Mucosa of rectum (tissue), 2 donors: Measurements from ENCODE around the gene KRT86.

Source experiments
- H3K27ac ChIP-seq, 2 donors: one replicate each; pipeline ENCODE4 v1.7.0; 2013; ENCODE audit warnings: inconsistent platforms in 2 of 2, low read depth in 2 of 2, low read length in 2 of 2
- H3K27me3 ChIP-seq, 2 donors: one replicate each; pipeline ENCODE4 v1.7.0; 2013; ENCODE audit warnings: low read length in 2 of 2; ENCODE audit not compliant: control insufficient read depth in 2 of 2, insufficient read depth in 2 of 2
- H3K36me3 ChIP-seq, 2 donors: one replicate each; pipeline ENCODE4 v1.7.0; 2013; ENCODE audit warnings: low read length in 2 of 2; ENCODE audit not compliant: control insufficient read depth in 2 of 2, insufficient read depth in 2 of 2
- H3K4me1 ChIP-seq, 2 donors: one replicate each; pipeline ENCODE4 v1.7.0; 2013; ENCODE audit warnings: low read length in 2 of 2, mild to moderate bottlenecking in 1 of 2; ENCODE audit not compliant: control insufficient read depth in 2 of 2, insufficient read depth in 2 of 2
- H3K4me3 ChIP-seq, 2 donors: one replicate each; pipeline ENCODE4 v1.7.0; 2013; ENCODE audit warnings: low read length in 2 of 2
- H3K9ac ChIP-seq, 2 donors: one replicate each; pipeline ENCODE4 v1.7.0; 2013; ENCODE audit warnings: low read length in 2 of 2, low read depth in 1 of 2, mild to moderate bottlenecking in 1 of 2
- H3K9me3 ChIP-seq, 2 donors: one replicate each; pipeline ENCODE4 v1.7.0; 2013; ENCODE audit warnings: low read length in 2 of 2; ENCODE audit not compliant: control insufficient read depth in 2 of 2
- donor health status: healthy.
- donor health status: Normal muscosa, but diverticular disease.

KRT86 gene

GRCh38 chr12:52347551-52348510, 73.4 kb downstream of the KRT86 start:
- H3K4me1 ChIP-seq, result no peaks in the 10 kb centered on the region

GRCh38 chr12:52349196-52349595, 74.8 kb downstream of the KRT86 start:
- H3K27ac ChIP-seq, result no peak overlapping the region
- H3K4me1 ChIP-seq, result no peaks in the 10 kb centered on the region
- H3K27me3 ChIP-seq, result peaks cover 0 to 7% of the 10 kb centered on the region in 2 donors
- no peaks in the 10 kb centered on the region for H3K9me3 ChIP-seq
- no peak overlapping the region for H3K9ac ChIP-seq
- no peak overlapping the region for H3K4me3 ChIP-seq
- H3K36me3 ChIP-seq, result no peaks in the 10 kb centered on the region

More at GRCh38 chr12:52347551-52348510, 73.4 kb downstream of the KRT86 start:
- no peak overlapping the region for H3K9ac ChIP-seq
- peaks cover 0 to 2% of the 10 kb centered on the region in 2 donors for H3K27me3 ChIP-seq
- no peak overlapping the region for H3K4me3 ChIP-seq
- H3K9me3 ChIP-seq, result no peaks in the 10 kb centered on the region
- H3K36me3 ChIP-seq, result no peaks in the 10 kb centered on the region
- H3K27ac ChIP-seq, result no peak overlapping the region

- H3K4me1 ChIP-seq, result no peaks in the 10 kb centered on the region
- no peaks in the 10 kb centered on the region for H3K36me3 ChIP-seq
- no peak overlapping the region for H3K9ac ChIP-seq
- H3K27ac ChIP-seq, result no peak overlapping the region
- peaks cover 0 to 9% of the 10 kb centered on the region in 2 donors for H3K27me3 ChIP-seq
- H3K9me3 ChIP-seq, result no peaks in the 10 kb centered on the region
- H3K4me3 ChIP-seq, result no peak overlapping the region
These were observed 75.7 kb downstream of the KRT86 start for GRCh38 chr12:52350021-52350620.

GRCh38 chr12:52350786-52351185, 76.3 kb downstream of the KRT86 start:
- Histone ChIP-seq H3K27me3 (peaks cover 0 to 9% of the 10 kb centered on the region in 2 donors), H3K9me3 (no peaks in the 10 kb centered on the region), H3K4me1 (no peaks in the 10 kb centered on the region), H3K27ac (no peak overlapping the region), H3K4me3 (no peak overlapping the region), H3K36me3 (no peaks in the 10 kb centered on the region), H3K9ac (no peak overlapping the region)

DNA sequence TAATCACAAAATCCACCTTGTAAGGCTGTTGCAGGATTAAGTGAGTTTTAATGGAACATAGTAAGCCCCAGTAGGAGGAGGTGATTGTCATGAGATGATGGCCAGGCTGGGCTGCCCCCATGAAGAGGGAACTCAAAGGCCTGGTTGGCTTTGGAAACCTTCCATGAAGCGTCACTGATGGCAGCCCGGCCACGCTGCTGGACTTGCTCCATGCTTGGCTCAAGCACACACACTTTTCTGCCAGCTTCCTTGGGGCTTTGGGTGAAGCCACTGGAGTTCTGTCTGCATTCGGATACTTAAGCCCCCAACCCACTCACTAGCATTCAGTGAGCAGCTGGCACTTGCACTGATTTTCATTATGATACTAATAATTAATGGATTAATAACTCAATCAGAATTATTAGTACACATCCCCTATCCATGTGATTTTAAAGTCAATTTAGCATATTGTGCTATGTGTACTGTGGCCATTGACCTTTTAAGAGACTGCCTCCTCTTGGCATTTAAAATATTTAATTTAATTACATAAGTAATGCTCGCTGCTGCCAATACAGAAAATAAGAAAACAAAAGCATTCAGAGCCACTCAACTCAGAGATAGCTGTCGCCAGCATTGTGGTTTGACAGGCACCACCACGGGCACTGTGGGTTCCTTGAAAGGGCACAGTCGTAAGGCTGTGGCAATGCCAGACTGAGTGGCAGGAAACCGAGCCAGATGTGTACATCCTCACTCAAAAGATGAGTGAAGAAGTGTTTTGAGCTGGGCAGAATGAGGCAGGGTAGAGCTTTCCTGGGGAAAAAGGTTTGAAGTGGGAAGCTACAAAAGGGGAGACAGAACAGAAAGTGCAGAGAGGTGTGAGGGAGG, 77.0 kb downstream of the KRT86 start:
- Histone ChIP-seq H3K9me3 (no peaks in the 10 kb centered on the region), H3K36me3 (no peaks in the 10 kb centered on the region), H3K9ac (no peak overlapping the region), H3K27me3 (peaks cover 0 to 9% of the 10 kb centered on the region in 2 donors), H3K4me3 (no peak overlapping the region), H3K4me1 (no peaks in the 10 kb centered on the region), H3K27ac (no peak overlapping the region)

DNA sequence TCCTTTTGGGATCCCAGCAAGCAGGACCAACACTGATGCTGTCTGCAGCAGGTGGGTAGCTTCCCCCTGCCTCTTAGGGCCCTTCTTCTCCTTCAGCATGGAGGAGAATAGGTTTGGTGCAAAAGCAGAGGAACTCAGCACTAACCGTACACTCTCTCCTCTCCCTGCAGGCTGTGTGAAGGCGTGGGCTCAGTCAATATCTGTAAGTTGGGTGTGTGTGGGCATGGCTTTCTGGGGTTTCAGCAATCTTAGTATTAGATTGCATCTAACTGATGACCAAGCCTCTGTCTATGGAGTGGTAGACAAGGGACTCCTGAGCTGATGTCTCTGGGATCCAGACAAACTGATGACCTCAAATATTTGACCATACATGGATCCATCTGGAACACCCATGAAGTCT, 78.5 kb downstream of the KRT86 start:
- no peaks in the 10 kb centered on the region for H3K4me1 ChIP-seq
- H3K9me3 ChIP-seq, result no peaks in the 10 kb centered on the region
- H3K36me3 ChIP-seq, result no peaks in the 10 kb centered on the region
- peaks cover 0 to 9% of the 10 kb centered on the region in 2 donors for H3K27me3 ChIP-seq
- H3K9ac ChIP-seq, result no peak overlapping the region
- H3K27ac ChIP-seq, result no peak overlapping the region
- H3K4me3 ChIP-seq, result no peak overlapping the region

DNA sequence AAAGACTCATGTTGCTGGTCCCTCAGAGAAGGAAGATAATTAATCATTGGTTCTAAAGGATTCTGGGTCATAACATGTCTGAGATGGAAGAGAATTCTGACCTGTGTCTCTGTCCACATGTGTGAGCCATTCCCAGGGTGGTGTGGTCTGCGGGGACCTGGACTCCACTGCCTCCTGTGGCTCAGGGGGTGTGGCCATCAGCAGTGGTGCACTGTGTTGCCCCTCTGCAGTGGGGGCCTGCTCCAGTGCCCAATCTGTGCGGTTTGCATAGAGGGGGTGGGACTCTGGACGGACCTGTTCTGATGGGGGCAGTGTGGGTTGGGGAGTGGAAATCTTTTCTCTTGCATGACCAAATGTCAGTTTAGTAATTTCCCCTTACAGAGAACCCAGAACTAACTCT, 79.3 kb downstream of the KRT86 start:
- Histone ChIP-seq H3K27ac (no peak overlapping the region), H3K27me3 (peaks cover 0 to 7% of the 10 kb centered on the region in 2 donors), H3K36me3 (no peaks in the 10 kb centered on the region), H3K9ac (no peak overlapping the region), H3K4me1 (no peaks in the 10 kb centered on the region), H3K9me3 (no peaks in the 10 kb centered on the region), H3K4me3 (no peak overlapping the region)

DNA sequence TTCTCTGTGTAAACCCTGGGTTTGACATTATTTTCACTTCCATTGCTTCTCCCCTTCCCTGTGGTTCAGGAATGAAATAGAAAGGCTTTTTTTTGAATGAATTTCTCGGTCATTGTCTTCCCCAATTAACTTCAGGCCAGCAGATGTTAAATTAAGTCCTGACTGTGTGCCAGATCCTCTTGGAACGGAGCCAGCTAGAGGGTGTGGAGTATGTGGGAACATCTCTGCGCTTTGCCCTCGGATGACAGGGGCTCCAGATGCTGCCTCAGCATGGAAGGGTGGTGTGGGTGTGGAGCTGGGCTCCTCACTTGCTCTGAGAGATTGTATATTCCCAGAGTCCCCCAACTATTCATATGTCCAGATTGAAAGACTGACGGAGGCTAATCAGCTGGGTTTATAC, 79.8 kb downstream of the KRT86 start:
- Histone ChIP-seq H3K4me3 (no peak overlapping the region), H3K9me3 (no peaks in the 10 kb centered on the region), H3K9ac (no peak overlapping the region), H3K27me3 (peaks cover 0 to 7% of the 10 kb centered on the region in 2 donors), H3K4me1 (no peaks in the 10 kb centered on the region), H3K27ac (no peak overlapping the region), H3K36me3 (no peaks in the 10 kb centered on the region)

- H3K9me3 ChIP-seq, result no peaks in the 10 kb centered on the region
- H3K9ac ChIP-seq, result no peak overlapping the region
- no peaks in the 10 kb centered on the region for H3K4me1 ChIP-seq
- H3K4me3 ChIP-seq, result no peak overlapping the region
- no peak overlapping the region for H3K27ac ChIP-seq
- no peaks in the 10 kb centered on the region for H3K36me3 ChIP-seq
- peaks cover 0 to 7% of the 10 kb centered on the region in 2 donors for H3K27me3 ChIP-seq
These were observed 80.7 kb downstream of the KRT86 start for GRCh38 chr12:52355176-52355575.
